UCSD-AML1 (cell line): ENCODE measurements around the gene NIN.
"Not testable (repeated sequence)": the region's sequence is repeated elsewhere in the genome, so short reads cannot be mapped to it uniquely, and the experiment has no call there.

Source experiments
- DNase-seq: peaks from one replicate; lab custom pipeline; 2025; ENCODE audit not compliant: unreplicated experiment; lab: John Stamatoyannopoulos, UW

Gene NIN

DNA sequence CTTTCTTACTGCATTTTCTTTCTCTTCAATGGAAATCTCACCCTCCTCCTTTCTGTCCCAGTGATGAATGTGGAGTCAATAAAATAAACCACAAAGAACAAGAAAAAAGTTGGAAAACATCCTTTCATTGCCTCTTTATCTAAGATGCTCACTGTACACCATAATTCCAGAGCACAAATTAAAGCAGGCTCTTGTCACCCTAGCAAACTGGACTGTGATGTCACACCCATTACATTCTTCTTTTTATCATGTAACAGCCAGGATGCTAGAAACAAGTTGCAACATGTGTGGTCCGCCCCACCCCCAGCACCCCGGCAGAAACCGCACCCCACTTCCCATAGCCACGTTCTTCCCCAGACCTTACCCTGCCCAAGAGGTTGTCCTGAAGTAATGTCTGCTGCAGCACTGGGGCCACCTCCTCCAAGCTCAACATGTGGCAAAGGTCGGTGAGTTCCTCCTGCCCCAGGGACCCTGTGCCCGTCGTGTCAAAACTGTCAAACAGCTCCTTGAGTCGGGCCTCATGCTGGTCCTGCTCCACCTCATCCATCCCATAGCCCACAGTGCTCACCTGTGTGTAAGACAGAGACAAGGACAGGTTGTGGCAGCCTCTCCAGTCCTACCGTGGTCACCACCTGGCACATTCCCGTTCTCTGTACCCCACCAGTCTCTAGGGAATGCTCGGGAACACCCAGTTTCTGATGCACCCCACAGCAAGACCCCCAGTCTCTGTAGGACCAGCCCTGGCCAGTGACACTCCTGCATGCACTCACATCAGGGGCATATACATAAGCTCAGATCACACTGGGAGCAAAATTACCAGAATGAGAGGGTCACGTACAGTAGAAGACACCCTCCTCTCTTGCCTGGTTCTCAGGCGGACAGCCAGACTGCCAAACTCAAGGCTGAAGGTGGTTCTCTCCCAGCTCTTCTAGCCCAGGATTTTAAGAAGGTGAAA, 9.2 kb downstream of the NIN start:
- peak; percentile 76 for DNase-seq

DNA sequence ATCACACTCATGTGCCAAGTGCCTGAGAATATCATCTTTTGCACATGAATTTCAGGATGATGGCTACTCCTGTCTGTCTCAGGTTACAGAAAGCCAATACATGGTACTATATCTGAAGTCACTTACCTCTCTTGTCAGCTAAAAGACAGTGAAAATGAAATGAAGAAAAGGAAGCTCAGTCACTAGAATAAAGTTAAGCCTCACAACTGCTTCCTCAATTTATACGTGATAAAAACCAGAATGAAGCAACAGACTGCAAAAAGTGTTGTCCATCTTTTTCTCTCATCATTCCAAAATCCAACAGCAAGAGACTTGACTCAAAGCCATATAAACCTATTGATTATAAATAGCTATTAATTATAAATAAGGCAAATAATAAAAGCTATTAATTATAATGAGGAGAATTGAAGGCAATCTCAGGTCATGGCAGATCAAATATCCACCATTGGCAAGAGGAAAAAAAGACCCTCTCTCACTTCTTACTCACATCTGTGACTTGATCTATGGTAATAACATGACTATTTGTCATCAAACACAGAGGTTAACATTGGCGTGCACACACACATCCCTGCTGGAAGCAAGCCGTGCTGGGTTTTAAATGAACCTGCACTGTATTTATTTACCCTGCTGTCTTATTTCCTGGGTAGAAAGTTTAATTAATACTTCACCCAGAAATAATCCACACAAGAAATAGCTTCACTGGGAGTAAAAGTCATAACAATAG, 10.0 kb downstream of the NIN start:
- DNase-seq, result no peak

DNA sequence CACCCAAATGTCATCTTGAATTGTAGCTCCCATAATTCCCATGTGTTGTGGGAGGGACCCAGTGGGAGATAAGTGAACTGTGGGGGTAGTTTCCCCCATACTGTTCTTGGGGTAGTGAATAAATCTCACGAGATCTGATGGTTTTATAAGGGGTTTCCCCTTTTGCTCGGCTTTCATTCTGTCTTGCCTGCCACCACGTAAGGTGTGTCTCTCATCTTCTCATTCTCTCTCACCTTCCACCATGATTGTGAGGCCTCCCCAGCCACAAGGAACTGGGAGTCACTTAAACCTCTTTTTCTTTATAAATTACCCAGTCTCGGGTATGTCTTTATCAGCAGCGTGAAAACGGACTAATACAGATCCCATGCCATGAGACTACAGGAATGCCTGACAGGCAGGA, 11.7 kb downstream of the NIN start:
- DNase-seq, result not testable (repeated sequence)

DNA sequence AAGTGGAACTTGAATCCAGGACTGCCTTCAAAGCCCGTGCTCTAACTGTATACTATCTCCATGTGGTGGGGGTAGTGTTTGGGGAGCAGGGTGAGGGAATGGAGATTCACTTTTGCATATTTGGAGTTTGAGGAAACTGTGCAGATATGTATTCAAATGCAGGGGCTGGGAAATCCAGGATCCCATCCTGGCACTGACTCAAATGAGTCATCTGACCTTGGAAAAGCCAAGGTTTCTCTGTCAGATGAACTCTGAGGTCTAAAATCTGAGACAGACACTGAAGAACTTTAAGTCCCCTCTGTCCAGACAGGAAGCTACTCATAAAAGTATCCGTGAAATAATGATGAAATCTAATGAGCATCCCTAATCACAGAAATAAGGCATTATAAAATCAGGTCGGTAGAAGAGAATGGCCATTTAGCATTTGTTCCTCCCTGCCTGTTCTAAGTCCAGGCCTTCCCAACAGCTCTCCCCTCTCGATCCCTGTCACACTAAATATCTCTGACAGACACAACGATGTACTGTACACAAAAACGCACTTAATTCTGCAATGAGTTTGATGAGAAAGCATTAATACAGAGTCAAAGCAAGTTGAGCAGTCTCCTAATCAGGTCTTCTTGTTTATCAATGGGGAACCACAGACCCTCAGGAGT, 14.4 kb downstream of the NIN start:
- DNase-seq, result no peak

DNA sequence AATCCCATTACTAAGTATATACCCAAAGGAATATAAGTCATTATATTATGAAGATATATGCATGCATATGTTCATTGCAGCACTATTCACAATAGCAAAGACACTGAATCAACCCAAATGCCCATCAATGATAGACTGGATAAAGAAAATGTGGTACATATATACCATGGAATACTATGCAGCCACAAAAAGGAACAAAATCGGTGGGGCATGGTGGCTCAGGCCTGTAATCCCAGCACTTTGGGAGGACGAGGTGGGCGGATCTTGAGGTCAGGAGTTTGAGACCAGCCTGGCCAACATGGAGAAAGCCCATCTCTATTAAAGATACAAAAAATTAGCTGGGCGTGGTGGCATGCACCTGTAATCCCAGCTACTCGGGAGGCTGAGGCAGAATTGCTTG, 15.4 kb downstream of the NIN start:
- not testable (repeated sequence) for DNase-seq

DNA sequence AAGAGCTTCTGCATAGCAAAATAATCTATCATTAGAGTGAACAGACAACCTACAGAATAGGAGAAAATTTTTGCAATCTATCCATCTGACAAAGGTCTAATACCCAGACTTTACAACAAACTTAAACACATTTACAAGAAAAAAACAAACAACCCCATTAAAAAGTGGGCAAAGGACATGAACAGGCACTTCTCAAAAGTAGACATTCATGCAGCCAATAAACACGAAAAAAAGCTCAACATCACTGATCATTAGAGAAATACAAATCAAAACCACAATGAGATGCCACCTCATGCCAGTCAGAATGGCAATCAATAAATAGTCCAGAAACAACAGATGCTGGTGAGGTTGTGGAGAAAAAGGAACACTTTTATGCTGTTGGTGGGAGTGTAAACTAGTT, 15.9 kb downstream of the NIN start:
- not testable (repeated sequence) for DNase-seq

DNA sequence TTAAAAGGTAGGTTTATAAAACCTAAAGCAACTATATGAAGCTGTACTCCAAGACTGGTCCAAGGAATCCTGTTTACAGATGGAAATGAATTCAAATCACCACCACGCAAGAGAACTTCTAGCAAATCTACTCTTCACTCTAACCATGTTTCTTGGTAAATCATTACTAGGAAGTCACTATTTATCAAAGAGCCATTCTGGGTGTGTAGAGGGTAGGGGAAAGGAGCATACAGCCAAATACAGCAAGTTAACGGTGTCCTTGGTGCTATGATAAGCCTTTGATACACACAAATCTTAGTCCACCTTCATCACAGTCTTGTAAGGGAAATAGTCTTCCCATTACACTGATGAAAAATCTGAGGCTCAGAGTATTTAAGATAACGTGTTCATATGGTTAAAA, 16.8 kb downstream of the NIN start:
- no peak for DNase-seq

DNA sequence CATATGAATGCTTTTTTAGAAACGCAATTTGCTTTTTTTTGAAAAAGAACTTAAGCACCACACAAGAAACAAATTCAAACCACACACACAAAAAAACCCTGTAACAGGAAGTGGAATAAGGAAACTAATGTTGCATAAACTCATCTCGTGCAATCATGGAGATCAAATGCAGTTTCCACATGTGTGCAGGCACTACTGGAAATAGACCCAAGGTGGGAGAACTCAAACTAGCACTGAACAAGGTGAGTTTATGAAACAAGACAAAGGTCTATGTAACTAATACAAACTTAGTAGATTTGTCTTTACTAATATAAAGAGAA, 17.5 kb downstream of the NIN start:
- no peak for DNase-seq

DNA sequence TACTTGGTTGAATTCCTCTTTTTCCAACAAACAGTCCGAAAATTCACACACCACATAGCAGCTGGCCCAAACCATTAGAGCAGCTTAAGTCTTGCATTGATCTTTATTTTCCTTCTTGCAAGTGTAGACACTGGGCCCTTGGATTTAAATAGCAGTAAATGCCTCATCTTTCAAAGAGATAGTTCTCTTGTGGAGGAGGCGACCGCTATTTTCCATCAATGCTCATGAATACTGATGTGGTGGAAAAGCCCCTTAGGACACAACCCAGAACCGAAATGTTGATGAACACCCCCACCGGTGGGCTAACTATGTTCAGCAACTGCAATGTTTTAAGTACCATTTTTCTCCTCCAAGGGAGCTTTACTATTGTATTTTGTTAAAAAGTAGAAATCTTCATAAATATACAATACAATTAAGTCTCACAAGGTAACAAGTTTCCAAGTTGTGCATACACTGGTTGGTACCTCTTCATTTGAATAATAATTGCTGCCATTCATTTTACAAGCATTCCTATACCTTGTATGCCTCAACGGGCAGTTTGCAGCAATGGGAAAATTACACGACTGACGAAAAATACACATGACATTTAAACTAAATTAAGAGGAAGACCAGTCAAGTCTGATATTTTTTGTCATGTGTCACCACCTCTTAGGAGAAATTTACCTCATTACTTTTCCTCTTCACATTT, 18.0 kb downstream of the NIN start:
- DNase-seq, result no peak

DNA sequence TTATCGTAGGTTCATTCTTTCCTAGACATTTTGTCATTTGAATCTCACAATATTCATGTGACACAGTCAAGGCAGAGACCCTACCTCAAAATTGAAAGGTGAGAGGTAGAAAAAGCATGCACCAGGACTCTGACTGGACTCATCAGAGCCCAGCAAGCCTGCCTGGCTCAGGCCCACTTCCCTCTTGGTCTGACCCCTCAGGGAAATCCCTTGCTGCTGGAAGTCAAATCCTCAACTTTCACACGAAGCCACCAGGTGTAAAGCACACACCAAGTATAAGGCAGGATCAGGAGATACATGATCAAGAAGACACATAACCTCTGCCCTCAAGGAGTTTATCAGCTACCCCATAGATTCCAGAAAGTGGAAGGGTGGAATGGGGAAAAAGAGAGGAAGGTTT, 18.8 kb downstream of the NIN start:
- no peak for DNase-seq

DNA sequence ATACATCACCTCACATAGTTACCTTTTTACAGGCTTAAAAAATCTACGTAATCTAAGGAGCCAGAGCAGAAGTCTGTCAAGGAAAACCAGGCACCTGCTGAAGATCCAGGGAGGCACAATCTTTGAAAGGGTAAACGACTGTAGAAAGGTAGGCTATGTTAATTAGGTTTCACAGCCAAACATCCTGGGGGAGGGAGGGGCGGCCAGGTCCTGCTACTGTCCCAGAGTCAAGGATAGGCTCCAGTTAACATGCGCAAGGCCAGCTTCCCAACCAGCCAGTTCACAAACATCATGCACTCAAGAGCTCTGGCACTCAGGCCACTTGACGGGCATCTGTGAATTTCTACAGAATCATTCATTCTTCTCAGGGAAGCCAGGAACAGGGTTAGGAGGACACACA, 22.9 kb downstream of the NIN start:
- no peak for DNase-seq

DNA sequence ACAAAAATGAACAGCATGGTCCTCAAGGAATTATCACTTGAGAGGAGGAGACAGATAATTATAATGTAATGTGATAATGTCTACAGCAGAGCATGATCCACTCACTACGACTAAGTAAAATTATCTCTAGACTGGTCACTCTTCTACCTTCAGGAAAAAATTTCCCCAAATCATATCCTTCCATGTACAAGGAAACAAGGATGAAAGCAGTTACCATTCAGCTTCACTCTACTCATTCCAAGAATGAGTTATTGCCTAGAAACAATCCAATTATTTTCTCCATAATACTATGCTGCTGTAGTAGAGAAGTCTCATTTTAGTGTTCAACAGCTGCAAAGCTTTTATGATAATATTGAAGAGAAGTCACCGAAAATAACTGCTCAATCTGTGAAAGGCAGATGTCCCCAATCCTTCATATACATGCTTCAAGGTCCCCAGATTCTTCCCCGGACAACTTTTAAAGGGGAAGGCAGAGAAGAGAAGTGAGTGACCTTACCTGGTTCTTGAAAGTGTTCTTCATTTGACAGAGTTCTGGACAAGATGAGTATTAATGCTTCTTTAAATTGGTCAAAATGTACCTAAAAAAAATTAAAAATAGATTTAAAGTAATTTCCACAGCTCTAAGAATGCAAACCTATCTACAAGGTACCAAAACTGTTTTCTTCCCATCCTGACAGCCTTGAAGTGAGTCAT, 24.6 kb downstream of the NIN start:
- DNase-seq, result no peak

DNA sequence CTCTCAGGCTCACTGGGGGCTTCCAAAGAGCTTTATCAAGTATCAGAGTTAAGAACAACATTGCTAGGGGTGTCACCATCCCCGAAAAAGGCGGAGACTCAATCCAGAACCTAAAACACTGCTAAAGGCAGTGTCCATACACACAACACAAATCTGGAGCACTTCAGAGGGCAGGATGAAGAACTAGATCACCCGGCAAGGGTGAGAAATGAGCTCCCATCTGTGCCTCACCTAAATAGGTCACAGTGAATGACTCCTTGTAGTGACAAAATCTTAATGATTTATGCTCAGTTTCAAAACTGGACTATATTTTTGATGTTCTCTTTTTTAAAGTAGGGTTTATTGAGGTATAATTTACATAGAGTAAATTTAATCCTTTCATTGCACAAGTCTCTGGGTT, 25.6 kb downstream of the NIN start:
- DNase-seq, result no peak

DNA sequence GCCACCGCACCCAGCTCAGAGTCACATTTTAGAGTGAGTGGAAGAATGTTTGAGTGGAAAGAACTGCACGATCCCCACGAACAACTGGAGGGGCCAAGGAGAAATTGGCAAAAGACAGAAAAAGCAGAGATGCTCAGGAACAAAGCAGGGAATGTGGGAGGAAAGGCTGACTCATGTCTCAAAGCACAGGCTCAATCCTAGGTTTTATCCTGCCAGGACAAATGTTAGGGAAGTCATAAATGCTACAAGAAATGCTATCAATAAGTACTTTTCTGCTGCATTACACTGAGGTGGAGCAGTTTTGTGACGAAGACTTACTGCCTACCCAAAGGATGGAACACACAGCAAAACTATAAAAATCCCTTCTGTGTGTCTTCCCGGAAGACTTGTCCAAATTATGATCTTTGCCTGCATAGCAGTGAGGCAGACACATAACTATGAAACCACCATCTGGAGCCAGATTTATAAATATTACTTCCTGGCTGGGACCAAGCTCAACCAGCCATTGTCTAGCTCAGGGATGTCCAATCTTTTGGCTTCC, 26.7 kb downstream of the NIN start:
- no peak for DNase-seq

DNA sequence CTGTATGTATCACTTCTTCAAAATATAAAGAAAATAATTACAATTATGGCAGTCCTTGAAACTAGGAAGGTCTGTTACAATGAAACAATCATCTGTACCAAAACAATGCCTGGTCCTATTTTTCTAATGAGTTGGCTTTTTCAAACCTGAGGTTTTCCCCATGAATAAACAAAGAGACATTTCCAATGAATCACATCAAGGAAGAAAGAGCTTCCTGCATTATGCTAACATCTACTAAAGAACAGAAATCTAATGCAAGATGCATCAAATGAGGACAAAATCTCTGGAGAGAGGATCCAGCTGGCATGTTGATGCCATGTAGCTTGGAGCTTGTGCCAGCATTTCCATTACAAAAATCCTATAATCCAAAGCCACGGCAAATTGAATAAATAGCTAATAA, 29.3 kb downstream of the NIN start:
- DNase-seq, result no peak

DNA sequence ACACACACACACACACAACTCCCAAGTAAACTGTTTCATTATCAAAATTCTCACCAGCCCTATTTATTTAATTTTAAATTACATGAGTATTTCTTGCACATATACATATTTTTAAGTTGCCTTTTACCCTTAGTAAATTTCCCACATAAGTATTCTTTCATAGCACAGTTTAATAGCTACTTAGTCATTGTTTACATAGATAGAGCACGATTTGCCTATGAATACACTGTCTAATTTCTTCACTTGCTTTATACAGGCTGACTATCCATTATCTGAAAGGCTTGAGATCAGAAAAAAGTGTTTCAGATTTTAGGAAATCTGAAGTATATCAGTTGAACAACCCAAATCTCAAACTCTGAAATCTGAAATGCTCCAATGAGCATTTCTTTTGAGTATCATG, 30.9 kb downstream of the NIN start:
- no peak for DNase-seq

DNA sequence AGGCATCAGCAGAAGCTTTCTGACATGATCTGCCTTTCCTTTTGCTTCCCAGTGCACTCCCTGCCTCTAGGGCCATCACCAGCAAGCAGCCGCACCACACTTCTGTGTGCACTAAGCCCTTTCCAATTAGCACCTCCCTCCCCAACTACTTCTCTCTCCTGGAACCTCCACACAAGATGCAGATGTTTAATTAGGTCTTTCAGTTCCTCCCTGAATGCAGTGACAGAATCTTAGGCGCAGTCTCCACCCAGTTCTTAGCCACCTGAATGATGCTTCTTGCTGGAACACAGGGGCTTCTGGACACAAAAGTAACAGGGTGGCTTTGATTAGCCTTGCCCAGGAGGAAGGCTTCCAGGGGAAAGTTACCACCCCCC, 32.9 kb downstream of the NIN start:
- DNase-seq, result no peak

DNA sequence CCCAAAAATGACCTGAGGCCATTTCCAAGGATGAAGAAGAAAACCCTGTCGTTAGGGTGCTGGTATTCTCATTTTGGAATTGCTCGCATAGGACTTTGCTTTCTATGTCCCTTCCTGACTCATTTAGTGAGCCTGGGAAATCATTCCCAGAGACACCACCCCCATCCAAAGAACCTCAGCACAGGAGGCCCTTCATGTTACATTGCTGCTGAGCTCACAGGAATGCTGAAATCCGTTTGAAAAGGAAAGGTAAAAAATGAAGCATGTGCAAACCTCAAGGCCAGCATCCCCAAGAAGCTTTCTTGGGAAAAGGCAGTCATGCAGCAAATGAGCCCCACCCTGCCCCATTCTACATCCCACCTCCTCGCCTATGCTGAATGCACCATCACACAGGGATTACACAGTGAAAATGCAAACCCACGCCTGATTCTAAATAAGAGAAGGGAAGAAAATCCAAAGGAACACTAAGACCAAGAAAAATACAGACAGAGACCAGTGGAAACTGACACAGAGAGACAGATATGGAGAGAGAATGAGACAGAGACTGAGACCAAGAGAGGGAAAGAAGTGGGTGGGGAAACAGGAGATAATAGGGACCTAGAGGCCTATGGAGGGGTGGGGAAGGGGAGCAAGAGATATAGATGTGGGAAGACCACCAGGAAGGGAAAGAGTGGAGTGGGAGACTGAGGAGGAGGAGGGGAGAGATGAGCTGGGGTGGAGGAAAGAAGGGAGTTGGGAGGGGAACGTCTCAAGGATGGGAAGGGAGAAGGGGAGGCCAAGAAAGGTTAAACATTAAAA, 33.5 kb downstream of the NIN start:
- DNase-seq, result no peak

DNA sequence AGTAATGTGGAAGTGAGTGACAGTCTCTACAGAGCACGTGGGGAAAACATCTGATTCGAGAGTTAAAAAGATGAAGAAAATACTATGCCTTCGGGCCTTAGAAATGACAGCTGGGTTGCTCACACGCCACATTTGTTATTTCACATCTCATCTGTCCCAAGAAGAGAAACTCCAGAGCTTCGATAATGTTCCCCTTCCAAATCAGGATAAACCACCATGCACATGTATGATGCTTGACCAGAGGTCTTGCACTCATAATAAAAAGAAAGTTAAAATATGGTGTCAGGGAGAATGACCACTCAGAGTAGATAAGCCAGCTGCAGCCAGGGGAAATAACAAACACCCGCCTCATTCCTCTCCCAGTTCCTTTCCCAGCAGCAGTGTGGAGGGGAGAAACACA, 34.6 kb downstream of the NIN start:
- no peak for DNase-seq

DNA sequence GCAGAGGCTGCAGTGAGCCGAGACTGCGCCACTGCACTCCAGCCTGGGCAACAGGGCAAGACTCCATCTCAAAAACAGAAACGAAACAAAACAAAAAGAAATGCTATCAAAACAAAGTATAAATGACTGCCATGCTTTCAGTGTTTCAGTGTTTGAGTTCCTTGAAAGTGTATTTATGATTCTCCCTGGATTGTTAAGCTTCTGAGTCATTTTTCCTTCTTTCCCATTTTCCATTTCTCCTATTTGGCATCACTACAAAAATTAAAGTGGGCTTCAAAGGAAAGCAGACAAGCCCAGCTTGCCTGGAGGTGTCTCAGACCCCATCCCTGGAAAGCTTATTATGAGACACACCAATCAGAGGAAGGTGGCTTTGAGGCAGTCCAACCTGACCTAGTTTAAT, 35.1 kb downstream of the NIN start:
- DNase-seq, result no peak
